ENCODE data around the gene CPTP.

Gene CPTP

DNA sequence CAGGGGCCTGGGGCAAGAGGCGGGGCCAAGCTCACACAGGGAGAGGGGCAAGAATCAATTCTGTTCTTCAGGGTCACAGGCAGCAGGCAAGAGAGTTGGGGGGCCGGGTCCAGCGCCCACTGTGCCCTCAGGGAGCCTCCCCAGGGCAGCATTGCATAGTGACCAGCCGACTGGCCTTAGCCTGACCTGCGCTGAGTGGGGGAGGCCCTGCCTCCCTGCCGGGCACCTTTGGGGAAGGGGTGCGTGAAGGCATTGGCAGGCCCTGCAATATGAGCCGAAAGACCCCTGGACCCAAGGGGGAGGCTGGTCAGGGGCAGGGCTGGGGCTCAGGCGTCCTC is 32.2 kb upstream of the CPTP start:
- DNase-seq (ENCODE audit: low read depth), result no peak

DNA sequence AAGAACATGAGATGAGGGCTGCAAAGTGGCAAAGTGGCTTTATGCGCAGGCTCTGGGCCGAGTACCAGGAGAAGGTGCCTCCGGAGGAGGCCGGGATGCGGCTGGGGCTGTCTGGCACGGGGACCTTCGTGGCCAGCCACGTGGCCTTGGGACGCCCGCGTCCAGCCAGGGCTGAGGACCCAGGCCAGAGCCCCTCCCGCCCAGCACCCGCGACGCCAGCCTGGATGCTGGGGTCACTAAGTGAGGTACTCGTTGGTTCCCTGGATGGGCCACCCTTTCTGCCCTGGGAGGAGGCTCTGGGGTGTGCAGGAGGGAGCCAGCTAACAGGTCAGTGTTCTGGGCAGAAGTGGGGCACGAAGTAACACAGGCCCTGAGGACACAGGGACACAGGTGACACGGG is 31.8 kb upstream of the CPTP start:
- no peak for DNase-seq (ENCODE audit: low read depth)

DNA sequence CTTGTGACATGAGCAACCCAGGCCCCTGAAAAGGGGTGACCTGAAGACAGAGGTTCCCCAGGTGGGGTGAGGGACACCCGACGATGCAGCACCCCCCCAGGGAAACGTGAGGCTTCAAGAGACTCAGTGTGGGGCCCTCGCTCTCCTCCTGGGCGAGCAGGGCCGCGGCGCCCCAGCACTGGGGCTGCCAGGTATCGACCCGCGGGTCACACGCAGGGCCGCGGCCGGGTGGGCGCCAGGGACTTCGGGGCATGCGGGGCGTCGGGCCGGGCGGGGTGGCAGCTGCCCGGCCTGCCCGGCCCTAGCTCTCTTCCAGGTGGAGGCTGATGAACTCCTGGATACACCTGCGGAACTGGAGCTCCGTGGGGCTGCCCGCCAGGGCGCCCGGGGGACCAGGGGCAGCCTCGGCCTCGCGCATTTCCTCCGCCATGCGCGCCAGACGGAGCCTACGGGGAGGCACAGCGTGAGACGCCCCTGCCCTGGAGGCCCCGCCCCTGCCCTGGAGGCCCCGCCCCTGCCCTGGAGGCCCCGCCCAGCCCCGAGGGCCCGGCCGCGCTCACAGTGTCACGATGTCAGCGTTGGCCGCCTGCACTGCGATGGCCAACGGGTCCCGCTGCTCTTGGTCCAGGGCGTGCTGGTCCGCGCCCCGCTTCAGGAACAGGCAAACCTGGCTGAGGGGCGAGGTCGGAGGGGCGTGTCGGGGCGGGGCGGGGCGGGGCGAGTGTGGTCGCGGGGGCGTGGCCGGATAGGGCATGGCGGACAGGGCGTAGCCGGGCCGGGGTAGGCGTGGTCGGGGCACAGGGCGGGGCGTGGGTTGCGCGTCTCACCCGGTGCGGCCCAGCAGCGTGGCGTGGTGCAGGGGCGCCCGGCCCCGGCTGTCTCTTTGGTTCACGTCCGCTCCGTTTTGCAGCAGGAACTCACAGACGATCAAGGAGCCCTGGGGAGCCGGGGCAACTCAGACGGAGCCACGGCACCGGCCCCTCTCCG is 31.0 kb upstream of the CPTP start:
- no peak for DNase-seq (ENCODE audit: low read depth)

DNA sequence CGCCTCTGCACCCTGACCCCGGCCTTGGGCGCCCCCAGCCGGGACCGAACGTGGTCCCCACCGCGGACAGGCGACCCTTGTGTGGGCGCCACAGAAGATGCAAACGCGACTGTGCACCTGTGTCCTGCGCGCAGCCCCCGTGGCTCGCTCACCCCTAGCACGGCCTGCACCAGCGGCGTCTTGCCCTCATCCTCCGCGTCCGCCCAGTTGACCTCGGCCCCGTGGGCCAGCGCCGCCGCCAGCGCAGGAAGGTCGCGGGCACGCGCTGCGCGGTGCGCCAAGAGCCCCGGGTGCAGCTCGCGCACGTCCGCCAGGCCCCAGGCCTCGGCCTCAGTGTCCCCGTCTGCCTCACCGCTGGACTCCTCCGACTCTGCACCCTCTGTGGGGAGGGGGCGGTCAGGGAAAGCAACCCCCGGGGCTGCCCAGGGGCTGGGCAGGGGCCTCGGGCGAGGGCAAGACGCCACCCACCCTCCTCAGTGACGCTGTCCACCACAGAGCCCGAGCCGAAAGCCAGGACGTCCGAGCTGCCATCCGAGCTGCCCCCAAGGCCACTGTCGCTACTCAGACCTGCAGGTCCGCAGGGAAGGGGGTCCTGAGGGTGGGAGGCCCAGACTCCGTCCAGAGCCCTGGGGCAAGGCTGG is 30.2 kb upstream of the CPTP start:
- DNase-seq (ENCODE audit: low read depth), result no peak

DNA sequence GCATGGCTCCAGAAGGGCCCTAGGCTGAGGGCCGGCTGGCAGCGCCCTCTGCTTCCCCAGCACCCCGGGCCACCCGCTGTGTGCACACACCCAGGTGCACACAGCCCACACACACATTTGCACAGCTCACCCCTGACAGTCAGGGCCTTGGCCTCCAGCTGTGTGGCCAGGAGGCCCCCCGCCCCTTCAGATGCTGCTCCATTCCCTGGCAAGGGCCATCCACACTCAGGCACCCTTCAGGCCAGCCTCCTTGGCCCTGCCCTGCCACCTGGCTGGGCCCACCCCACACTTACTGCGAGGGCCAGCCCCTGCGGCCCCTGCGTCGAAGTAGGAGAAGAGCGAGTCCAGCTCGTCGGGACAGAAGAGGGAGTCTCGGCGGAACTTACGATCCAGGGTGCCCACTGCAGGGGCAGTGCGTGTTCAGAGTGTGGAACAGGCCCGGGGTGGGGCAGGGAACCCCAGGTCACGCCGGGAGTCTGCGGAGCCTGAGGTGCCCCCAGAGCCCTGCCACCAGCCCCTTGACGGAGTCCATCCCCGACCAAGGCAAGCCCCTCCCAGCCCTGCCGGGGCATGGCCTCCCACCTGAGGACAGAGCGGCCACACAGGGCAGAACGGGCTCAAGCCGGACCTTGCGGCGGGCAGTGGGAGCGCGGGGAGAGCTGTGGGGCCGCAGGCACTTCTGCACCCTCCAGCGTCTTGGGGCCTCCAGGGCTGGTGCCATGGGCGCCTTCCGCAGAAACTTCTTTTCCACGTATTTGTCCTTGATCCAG is 29.3 kb upstream of the CPTP start:
- no peak for DNase-seq (ENCODE audit: low read depth)

DNA sequence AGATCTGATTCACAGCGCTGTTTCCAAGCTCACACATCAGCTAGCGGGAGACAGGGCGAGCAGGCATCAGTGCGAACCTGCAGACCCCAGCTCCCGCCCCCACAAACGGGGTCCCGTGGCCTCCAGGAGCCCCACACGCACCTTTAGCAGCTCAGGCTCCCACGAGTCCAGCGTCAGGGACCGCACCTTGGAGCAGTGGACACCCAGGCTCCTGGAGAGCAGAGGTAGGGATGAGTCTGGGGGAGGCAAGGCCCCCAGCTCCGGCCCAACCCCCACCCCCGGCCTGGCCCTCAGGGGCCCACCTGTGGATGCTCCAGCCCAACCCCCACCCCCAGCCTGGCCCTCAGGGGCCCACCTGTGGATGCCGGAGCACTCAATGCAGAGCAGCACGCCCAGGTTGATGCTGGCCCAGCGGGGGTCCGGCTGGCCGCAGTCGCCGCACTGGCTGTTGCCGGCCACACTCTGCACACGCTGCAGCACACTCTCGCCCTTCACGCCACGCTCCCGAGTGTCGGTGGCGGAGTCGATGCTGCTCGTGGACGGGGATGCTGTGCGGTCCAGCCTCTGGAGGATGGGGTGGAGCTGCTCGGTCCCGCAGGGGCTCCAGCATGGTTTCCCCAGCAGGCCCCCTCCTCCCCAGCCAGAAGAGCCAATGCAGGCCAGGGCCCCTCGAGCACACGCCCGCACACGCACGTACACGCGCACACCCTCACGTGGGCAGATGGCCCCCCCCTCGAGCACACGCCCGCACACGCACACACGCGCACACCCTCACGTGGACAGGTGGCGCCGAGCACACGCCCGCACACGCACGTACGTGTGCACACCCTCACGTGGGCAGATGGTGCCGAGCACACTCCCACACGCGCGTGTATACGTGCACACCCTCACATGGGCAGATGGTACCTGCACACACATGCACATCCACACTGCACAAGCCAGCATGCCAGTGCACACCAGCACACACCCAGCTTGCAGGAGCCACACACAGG is 28.2 kb upstream of the CPTP start:
- no peak for DNase-seq (ENCODE audit: low read depth)

DNA sequence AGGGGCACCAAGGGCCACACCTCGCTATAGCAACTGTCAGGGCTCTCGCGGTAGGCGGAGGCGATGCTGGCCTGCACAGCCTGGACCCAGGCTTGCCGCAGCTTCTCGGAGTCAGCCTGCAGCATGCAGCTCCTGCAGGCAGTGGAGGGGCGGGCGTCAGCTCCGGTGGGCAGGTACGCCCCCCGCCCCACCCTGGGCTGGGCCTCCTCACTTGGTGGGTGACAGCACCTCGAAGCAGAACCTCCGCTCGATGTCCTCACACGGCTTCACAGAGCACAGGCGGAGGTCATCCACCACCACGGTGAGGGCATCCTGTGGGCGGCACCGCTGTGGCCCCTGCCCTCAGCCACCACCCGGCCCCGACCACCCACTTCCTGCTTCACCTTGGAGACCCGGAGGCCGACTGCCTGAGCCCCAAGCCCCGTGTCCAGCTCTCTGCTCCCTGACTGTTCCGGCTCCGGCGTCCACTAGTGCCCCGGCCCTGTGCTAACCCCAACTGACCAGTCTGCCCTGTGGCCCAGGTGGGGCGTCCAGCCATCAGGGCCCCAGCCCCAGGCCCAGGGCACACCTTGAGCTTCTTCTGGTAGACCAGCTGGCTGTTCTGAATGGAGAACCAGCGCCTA is 26.7 kb upstream of the CPTP start:
- no peak for DNase-seq (ENCODE audit: low read depth)

DNA sequence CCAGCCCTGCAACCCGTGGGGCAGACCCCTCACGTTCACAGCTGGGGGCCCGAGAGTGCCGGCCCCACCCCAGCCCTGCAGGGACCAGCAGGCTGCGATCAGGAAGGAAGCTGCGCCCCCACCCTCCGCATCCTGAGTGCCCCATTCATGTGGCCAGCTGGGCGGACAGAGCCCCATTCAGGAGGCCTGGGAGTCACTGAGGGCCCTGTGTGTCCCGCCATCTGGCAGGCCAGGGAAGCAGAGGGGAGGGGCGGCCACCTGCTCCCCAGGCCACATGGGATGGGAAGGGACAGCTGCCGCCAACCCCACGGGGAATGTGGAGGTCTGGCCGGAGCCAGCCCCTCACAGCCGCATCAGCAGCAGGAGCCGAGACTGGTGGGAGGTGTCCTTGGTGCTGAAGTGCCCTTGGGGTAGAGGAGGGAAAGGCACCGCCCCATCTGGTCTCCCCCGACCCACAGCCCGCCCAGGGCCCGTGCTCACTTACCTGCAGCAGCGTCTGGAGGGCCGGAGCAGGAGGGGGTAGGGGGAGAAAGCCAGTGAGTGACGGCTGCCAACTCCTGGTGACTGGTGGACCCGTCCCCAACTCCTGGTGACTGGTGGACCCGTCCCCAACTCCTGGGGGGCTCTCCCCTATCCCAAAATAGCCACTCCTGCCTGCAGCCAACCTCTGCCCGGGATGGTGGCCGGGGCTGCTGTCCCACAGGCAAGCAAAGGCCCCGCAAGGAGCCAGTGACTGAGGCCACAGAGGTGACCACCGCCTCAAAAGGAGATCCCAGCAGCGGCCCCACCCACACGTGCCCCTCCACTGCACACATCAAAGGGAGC is 25.5 kb upstream of the CPTP start:
- DNase-seq (ENCODE audit: low read depth), result no peak

DNA sequence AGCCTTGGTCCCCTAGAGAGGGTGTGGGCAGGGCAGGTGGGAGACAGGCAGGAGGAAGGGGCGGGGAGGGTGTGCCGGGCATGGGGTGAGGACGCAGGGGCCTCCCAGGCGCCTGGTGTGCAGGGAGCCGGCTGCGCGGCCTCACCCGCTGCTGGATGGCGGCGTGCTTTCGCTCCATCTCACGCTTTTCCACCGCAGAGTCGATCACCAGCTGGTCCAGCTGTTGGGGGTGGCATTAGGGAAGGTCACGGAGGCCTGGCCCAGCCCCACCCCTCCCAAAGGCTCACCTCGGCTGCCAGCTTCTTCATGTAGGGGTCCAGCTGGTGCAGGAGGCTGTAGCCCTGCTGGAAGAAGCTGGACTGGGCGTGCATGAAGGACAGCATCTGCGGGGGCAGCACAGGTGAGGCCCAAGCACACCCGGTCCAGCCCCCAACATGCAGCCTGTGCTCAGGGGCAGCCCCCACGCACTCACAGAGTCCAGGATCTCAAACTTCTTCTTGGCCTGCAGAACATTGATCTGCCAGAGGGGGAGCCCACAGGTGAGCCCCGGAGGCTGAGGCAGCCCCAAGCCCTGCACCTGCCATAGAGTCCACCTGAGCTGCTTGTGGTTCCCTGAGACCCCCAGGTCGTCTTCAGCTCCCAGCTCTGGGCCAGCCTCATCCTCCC is 24.8 kb upstream of the CPTP start:
- no peak for DNase-seq (ENCODE audit: low read depth)

DNA sequence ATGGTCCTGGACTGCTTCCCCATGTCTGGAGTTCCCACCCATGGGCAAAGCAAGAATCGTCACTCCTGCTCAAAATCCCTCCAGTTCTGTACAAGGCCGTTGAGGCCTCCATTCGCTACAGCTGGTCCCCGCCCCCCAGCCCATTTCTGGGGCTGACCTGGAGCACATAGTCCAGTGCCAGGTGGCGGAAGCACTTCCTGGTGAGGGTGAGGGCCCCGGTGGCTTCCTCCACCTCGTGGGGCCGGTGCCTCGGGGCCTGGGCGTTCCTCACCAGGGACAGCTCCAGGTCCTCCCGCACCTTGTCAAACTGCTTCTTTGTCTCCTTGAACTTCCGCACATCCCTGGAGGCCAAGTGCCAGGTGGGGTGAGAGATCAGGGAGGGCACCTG is 24.3 kb upstream of the CPTP start:
- DNase-seq (ENCODE audit: low read depth), result no peak

DNA sequence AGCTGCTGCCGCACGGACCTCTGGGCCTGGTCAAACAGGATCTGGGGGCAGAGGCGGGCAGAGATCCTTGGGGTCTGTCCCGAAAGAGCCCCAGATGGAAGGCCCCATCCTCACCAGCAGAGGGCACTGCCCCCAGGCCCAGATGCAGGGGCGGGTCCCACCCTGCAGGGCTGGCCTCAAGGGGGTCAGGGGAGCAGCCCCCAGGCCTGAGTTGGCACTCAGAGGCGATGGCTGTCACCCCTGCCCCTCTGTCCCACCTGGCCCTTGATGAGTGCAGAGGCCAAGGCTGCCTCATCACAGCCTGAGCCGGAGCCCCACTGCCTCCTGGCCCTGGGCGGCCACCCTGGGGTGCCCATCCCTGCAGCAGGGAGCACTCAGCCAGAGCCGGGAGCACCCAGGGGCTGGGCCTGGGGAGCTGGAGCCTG is 22.6 kb upstream of the CPTP start:
- no peak for DNase-seq (ENCODE audit: low read depth)

DNA sequence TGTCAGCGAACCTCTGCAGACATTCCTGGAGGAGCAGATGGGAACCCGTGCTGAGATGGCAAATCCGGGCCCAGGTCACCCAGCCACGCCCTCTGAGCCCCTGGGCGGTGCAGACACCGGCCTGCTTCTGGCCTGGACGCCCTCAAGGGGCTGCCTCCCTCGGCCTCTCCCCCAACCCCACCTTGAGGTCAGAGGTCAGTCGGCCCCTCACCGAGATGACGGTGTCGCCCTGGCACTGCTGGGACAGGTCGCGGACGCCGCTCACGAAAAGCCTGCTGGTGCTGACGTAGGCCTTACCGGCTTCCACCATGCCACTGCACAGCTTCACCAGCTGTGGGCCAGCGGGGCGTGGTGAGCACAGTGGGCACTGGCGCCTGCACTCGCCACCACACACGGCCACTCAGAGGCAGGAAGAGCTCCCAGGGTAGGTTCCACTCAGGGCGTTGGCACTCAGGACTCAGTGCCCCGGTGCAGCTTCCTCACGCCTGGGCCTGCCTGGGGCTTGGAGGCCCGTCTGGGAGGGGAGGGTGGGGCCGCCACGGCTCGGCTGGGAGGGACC is 21.6 kb upstream of the CPTP start:
- DNase-seq (ENCODE audit: low read depth), result no peak

DNA sequence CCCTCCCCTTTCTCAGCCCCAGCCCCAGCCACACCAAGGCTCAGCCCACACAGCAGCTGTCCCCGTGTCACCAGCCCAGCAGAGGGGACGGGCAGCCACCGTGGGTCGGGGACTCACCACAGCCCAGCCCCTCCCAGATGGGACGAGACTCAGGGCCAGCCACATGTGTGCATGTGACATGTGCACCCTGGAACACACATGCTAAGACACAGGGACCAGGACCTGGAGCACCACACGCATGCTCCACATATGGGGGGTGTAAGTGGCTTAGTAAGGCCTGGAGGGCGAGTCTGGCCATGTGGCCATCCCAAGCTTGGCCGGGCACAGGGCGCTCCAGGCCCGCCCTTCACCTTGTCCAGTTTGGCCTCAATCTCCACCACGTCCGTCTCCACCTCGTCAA is 20.9 kb upstream of the CPTP start:
- DNase-seq (ENCODE audit: low read depth), result no peak

DNA sequence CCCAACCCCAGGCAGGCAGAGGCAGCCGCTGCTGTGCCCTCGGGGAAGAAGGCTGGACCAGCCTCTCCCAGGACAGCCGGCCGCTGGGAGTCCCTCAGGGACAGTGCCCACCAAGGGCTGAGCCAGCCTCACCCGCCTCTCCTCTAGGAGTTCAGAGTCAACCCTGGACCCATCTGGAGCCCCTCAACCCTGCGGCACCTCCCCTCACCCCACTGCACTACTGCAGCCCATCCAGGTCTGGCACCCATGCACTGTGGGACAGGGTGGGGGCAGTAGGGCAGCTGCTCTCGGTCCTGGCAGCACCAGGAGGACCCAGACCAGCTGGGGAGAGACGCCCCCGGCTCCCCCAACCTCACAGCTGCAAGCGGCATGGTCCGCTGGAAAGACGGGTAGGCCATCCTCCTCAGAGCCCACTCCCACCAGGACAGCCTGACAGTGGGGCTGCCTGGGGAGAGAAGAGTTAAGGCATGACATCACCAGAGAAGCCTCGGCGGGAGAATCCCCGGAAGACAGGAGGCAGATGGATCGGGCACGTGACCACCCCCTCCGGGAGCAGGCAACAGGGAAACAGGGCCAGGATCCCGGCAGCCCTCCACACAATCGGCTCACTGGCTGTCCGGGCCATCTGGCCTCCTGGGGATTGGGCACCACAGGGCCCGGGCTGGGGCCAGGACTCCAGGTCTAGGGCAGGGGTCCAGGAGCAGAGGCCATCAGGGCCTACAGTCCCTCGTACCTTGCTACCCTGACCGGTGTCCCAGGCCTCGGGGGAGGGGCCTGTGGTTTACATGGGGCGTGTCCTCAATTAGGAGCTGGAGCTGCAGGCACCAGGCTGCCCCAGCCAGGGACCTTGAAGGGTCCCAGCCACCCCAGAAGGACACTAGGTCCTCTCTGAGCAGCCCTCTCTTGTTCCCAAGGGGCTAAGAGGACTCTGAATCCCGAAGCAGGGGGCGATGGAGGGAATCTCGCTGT is 20.0 kb upstream of the CPTP start:
- DNase-seq (ENCODE audit: low read depth), result peak; percentile 27

DNA sequence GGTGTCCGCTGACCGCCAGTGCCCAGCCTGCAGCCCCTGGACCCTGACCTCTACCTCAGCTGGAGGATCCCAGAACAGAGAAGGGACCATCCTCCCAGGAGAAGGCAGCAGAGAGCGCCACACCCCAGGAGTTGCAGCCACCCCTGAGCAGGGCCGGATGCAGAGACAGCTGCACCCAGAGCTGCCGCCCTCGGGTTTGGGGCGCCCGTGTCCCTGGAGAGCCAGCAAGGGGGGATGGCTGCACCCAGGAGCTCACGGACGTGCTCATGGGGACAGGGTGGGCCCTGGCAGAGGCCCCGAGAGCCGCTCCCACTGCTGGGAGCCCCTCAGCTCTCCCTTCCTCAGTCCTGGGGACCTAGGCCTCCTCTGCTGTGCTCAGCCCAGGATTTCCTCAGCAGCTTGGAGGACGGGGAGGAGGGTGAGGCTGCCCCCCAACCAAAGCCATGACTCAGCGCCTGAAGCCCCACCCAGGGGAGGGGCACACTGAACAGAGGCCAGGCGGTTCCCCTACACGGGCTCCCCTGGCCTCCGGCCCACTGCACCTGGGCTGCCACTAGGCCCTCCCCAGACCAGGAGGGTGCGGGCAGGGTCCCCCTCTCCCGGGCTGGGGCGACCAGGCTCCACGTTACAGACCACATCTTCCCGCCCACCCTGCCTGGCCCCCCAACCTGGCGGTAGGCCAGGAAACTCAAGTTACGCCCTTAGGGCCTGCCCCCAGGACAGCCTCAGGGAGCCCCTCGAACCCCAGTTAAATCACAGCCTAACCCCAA is 19.1 kb upstream of the CPTP start:
- peak; percentile 13 for DNase-seq (ENCODE audit: low read depth)

DNA sequence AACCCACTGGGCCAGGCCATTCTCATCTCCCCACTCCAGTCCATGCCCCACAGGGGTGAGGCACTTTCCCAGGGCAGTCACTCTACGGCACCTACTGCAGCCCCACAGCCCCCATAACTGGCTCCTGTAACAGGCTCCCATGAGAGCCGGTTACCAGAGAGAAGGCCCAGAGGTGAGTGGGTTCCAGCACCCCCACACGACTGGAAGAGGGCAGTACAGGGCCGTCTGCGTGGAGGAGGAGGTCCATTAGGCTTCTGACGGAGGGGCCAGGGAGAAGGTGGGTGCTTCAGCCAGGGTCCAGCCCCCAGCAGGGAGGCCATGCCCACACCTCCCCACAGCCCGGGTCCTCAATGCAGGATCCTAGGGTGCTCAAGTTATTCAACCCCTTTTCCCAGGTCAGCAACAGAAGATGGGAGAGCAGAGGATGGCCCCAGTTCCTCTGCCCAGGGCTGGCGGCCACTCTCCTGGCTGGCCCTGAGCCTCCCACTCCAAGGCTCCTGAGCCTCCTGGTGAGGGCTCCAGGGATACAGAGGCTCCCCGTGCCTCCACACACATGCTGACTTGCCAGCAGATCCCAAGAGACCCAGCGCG is 18.4 kb upstream of the CPTP start:
- no peak for DNase-seq (ENCODE audit: low read depth)

DNA sequence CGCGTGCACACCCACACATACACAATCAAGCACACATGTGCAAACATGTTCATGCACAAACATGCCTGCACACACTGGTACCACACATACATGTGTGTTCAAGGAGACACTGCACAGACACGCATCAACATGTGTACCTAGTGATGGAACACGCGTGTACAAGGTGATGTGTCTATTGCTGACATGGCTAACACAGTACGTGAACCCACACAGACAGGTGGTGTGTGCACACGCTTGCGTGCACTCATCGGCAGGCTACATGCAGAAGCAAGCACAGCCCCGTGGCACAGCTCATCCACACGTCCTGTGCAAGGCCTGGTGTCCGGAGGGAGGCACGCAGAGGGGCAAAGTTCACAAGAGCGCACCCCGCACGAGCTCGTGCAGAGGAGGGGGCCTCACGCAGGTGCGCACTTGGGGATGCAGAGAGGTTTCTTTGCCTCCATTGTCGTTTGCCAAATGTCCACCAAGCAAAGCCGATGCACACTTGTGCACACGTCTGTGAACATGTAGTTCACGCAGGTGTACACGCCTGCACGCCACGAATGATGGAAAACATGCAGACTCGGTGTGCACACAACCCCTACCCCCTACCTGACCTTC is 17.8 kb upstream of the CPTP start:
- DNase-seq (ENCODE audit: low read depth), result no peak
